Measurements from ENCODE around the gene MAGI2. TPM values are rescaled to one million over a fixed set of nuclear protein-coding genes. Genes with fewer than 3 reads are reported as not detected.

Gene MAGI2
- total RNA-seq, 4 donors from 2014 or later = 0.90 to 2.4 (median 0.99) TPM

- no peaks in the 10 kb centered on the region for H3K9me3 ChIP-seq
- no peak for ATAC-seq
- H3K36me3 ChIP-seq = no peaks in the 10 kb centered on the region
- TF ChIP-seq POLR2A (IDR thresholded peaks at IDR 0.05) (no peak), CTCF (IDR thresholded peaks at IDR 0.05 in 4 of 5, conservative IDR thresholded peaks at IDR 0.05 in 1 of 5) (no peak)
- intact Hi-C loops (cut with DNase I; ENCODE audit: low total_unique reads) = no loop called here
- DNase-seq = no peak
- no peaks in the 10 kb centered on the region for H3K4me1 ChIP-seq
- no peak overlapping the region for H3K4me3 ChIP-seq
- no peak overlapping the region for H3K27ac ChIP-seq
- in situ Hi-C loops (cut with MboI; ENCODE audit: low sequenced_read_pairs in 4 of 4) = no loop called here
- H3K27me3 ChIP-seq = no peaks in the 10 kb centered on the region
Observed at GRCh38 chr7:78900806-78901205, 552.7 kb downstream of the MAGI2 start.

GRCh38 chr7:78895393-78895792 is 558.1 kb downstream of the MAGI2 start:
- no peak overlapping the region for H3K4me3 ChIP-seq
- in situ Hi-C loops (cut with MboI; ENCODE audit: low sequenced_read_pairs in 4 of 4) = no loop called here
- ATAC-seq (no peak), DNase-seq (no peak)
- H3K9me3 ChIP-seq = no peaks in the 10 kb centered on the region
- TF ChIP-seq CTCF (IDR thresholded peaks at IDR 0.05 in 4 of 5, conservative IDR thresholded peaks at IDR 0.05 in 1 of 5) = no peak
- no peak for TF ChIP-seq POLR2A (IDR thresholded peaks at IDR 0.05)
- intact Hi-C loops (cut with DNase I; ENCODE audit: low total_unique reads) = no loop called here
- H3K36me3 ChIP-seq = no peaks in the 10 kb centered on the region
- no peak overlapping the region for H3K27ac ChIP-seq
- no peaks in the 10 kb centered on the region for H3K4me1 ChIP-seq
- no peaks in the 10 kb centered on the region for H3K27me3 ChIP-seq

GRCh38 chr7:78879206-78879605 is 574.3 kb downstream of the MAGI2 start:
- no peaks in the 10 kb centered on the region for H3K4me1 ChIP-seq
- H3K27ac ChIP-seq = no peak overlapping the region
- no peak for ATAC-seq
- in situ Hi-C loops (cut with MboI; ENCODE audit: low sequenced_read_pairs in 4 of 4) = no loop called here
- no peaks in the 10 kb centered on the region for H3K9me3 ChIP-seq
- no peaks in the 10 kb centered on the region for H3K27me3 ChIP-seq
- intact Hi-C loops (cut with DNase I; ENCODE audit: low total_unique reads) = no loop called here
- H3K4me3 ChIP-seq = no peak overlapping the region
- TF ChIP-seq POLR2A (IDR thresholded peaks at IDR 0.05) (no peak), CTCF (IDR thresholded peaks at IDR 0.05 in 4 of 5, conservative IDR thresholded peaks at IDR 0.05 in 1 of 5) (no peak)
- DNase-seq = no peak
- no peaks in the 10 kb centered on the region for H3K36me3 ChIP-seq

GRCh38 chr7:78873117-78873516 is 580.4 kb downstream of the MAGI2 start:
- Histone ChIP-seq H3K9me3 (no peaks in the 10 kb centered on the region), H3K27me3 (no peaks in the 10 kb centered on the region), H3K36me3 (no peaks in the 10 kb centered on the region), H3K4me3 (no peak overlapping the region), H3K27ac (no peak overlapping the region), H3K4me1 (no peaks in the 10 kb centered on the region)
- intact Hi-C loops (cut with DNase I; ENCODE audit: low total_unique reads) (no loop called here), in situ Hi-C loops (cut with MboI; ENCODE audit: low sequenced_read_pairs in 4 of 4) (no loop called here)
- DNase-seq (no peak), ATAC-seq (no peak)
- TF ChIP-seq POLR2A (IDR thresholded peaks at IDR 0.05) = no peak
- no peak for TF ChIP-seq CTCF (IDR thresholded peaks at IDR 0.05 in 4 of 5, conservative IDR thresholded peaks at IDR 0.05 in 1 of 5)

- in situ Hi-C loops (cut with MboI; ENCODE audit: low sequenced_read_pairs in 4 of 4) = no loop called here
- H3K4me3 ChIP-seq = no peak overlapping the region
- ATAC-seq = no peak
- no peaks in the 10 kb centered on the region for H3K4me1 ChIP-seq
- H3K27me3 ChIP-seq = no peaks in the 10 kb centered on the region
- no peak overlapping the region for H3K27ac ChIP-seq
- intact Hi-C loops (cut with DNase I; ENCODE audit: low total_unique reads) = no loop called here
- no peak for DNase-seq
- TF ChIP-seq CTCF (IDR thresholded peaks at IDR 0.05 in 4 of 5, conservative IDR thresholded peaks at IDR 0.05 in 1 of 5) = no peak
- no peak for TF ChIP-seq POLR2A (IDR thresholded peaks at IDR 0.05)
- no peaks in the 10 kb centered on the region for H3K9me3 ChIP-seq
- H3K36me3 ChIP-seq = no peaks in the 10 kb centered on the region
Observed at GRCh38 chr7:78864339-78864738, 589.1 kb downstream of the MAGI2 start.
